ENCODE results near the gene EML4.

- TF ChIP-seq CTCF (IDR thresholded peaks at IDR 0.05 in 4 of 5, conservative IDR thresholded peaks at IDR 0.05 in 1 of 5) (no peak), POLR2A (IDR thresholded peaks at IDR 0.05) (no peak)
These were observed 54.7 kb downstream of the EML4 start for GRCh38 chr2:42223855-42224268.

Data from gastrocnemius medialis (tissue), 4 donors.